Caco-2 (cell line): ENCODE results near the gene ARHGEF10L. TPM values are rescaled to one million over a fixed set of nuclear protein-coding genes. Genes with fewer than 3 reads are reported as not detected.

Experiments
- BruUV-seq: library from RNA; stranded (reverse); fragments of 400-500 nt; replicated peaks from 2 replicates; lab custom pipeline; 2021; lab: Mats Ljungman, UMichigan
- CTCF ChIA-PET: fragments of 300-600 bp; sonication (Branson Sonifier 250); formaldehyde crosslinking; loops from one replicate; lab custom pipeline; 2022; ENCODE audit warnings: antibody characterized with exemption; lab: Charles Lee
- POLR2A ChIA-PET: fragments of 300-600 bp; sonication (Branson Sonifier 250); formaldehyde crosslinking; loops from one replicate; lab custom pipeline; 2022; ENCODE audit warnings: antibody characterized with exemption; lab: Charles Lee
- DNase-seq, 2 experiments: peaks; one replicate each; pipeline versions ENCODE4 v3.0.0 to v3.0.0-alpha.2; 2020 to 2022
- H3K27me3 ChIP-seq: replicated peaks from 2 replicates; pipeline ENCODE4 v1.6.0; 2011; ENCODE audit warnings: low read length; ENCODE audit not compliant: control insufficient read depth, insufficient read depth
- H3K36me3 ChIP-seq: 2 replicates; pipeline ENCODE4 v1.5.1; 2011; ENCODE audit warnings: low read length; ENCODE audit not compliant: control insufficient read depth, insufficient read depth
- H3K4me1 ChIP-seq: fragments of 250-450 bp; sonication (Bioruptor Pico); 2 replicates; pipeline ENCODE4 v1.5.1; 2020; ENCODE audit warnings: mild to moderate bottlenecking
- H3K4me3 ChIP-seq: 2 replicates; pipeline ENCODE4 v1.5.1; 2011; ENCODE audit warnings: low read depth, mild to moderate bottlenecking, control low read depth, low read length
- H3K9me3 ChIP-seq: fragments of 250-450 bp; sonication (Bioruptor Pico); 2 replicates; pipeline ENCODE4 v1.5.1; 2020; ENCODE audit warnings: mild to moderate bottlenecking, moderate library complexity
- H3K27ac Mint-ChIP-seq: one replicate; pipeline ENCODE4 v1.8.0; 2022; ENCODE audit warnings: mixed read lengths; ENCODE audit not compliant: unreplicated experiment
- H3K27me3 Mint-ChIP-seq: one replicate; pipeline ENCODE4 v1.8.0; 2022; ENCODE audit warnings: mixed read lengths; ENCODE audit not compliant: insufficient read depth, unreplicated experiment
- H3K36me3 Mint-ChIP-seq: one replicate; pipeline ENCODE4 v1.8.0; 2022; ENCODE audit warnings: mild to moderate bottlenecking, mixed read lengths; ENCODE audit not compliant: insufficient read depth, unreplicated experiment
- H3K4me1 Mint-ChIP-seq: one replicate; pipeline ENCODE4 v1.8.0; 2022; ENCODE audit warnings: low read depth, mixed read lengths; ENCODE audit not compliant: unreplicated experiment
- H3K4me3 Mint-ChIP-seq: one replicate; pipeline ENCODE4 v1.8.0; 2022; ENCODE audit warnings: mild to moderate bottlenecking, moderate library complexity, mixed read lengths; ENCODE audit not compliant: unreplicated experiment
- H3K9me3 Mint-ChIP-seq: one replicate; pipeline ENCODE4 v1.8.0; 2022; ENCODE audit warnings: mixed read lengths; ENCODE audit not compliant: unreplicated experiment
- CTCF ChIP-seq, 2 experiments: fragments of 200-600 bp in 1 of 2; IDR thresholded peaks; 1 replicate in 1 of 2; 2 replicates in 1 of 2; pipeline versions ENCODE4 v1.5.1 to v1.8.0; 2011 to 2022; ENCODE audit warnings: antibody characterized with exemption in 1 of 2, control low read depth in 1 of 2, inconsistent platforms in 1 of 2, low read depth in 1 of 2, low read length in 1 of 2, mild to moderate bottlenecking in 1 of 2, moderate library complexity in 1 of 2; ENCODE audit not compliant: insufficient read depth in 1 of 2, severe bottlenecking in 1 of 2, unreplicated experiment in 1 of 2
- intact Hi-C: fragments of 100-400 bp; cut with micrococcal nuclease; formaldehyde crosslinking; loops from one replicate; pipeline ENCODE4 v1.10.0; 2022; ENCODE audit not compliant: unreplicated experiment
- total RNA-seq: library from RNA; stranded (reverse); gene quantifications from 2 replicates; pipeline ENCODE4 v1.2.3, GENCODE V29; 2022

Gene ARHGEF10L
- total RNA-seq, 1 experiment from 2014 or later = 31.3 TPM

GRCh38 chr1:17570228-17570627 is 30.7 kb downstream of the ARHGEF10L start:
- ChIA-PET CTCF (no interaction called here), POLR2A (no interaction called here)
- no peak overlapping the region for H3K4me3 Mint-ChIP-seq
- H3K9me3 Mint-ChIP-seq = no peaks in the 10 kb centered on the region
- no peaks in the 10 kb centered on the region for H3K36me3 Mint-ChIP-seq
- peak overlapping the region; percentile 66 for H3K27ac Mint-ChIP-seq
- H3K27me3 Mint-ChIP-seq = no peaks in the 10 kb centered on the region
- DNase-seq = no peak
- Histone ChIP-seq H3K27me3 (no peaks in the 10 kb centered on the region), H3K9me3 (no peaks in the 10 kb centered on the region), H3K4me1 (peaks cover 20% of the 10 kb centered on the region), H3K36me3 (no peaks in the 10 kb centered on the region; the same call in 1 of the 2 replicates), H3K4me3 (no peak overlapping the region)
- peaks cover 14% of the 10 kb centered on the region for H3K4me1 Mint-ChIP-seq
- intact Hi-C loops = no loop called here
- no TSS peak for BruUV-seq
- TF ChIP-seq CTCF (IDR thresholded peaks at IDR 0.05; ENCODE audit: insufficient read depth in 1 of 2, low read depth in 1 of 2, low read length in 1 of 2, severe bottlenecking in 1 of 2, unreplicated experiment in 1 of 2) = no peak

GRCh38 chr1:17572264-17572985 is 32.9 kb downstream of the ARHGEF10L start:
- ChIA-PET POLR2A (no interaction called here), CTCF (interaction anchor here (1.0 to 4.7 kb wide), 4 partner anchors 10 to 78 kb away, joined by 3 to 76 read pairs (median 4); no protein-coding TSS in a partner anchor)
- H3K27ac Mint-ChIP-seq = peak overlapping the region; percentile 62
- peak in 1 of 2 experiments; percentile 43 for DNase-seq
- peak; percentile 17 to 54 for TF ChIP-seq CTCF (IDR thresholded peaks at IDR 0.05; ENCODE audit: insufficient read depth in 1 of 2, low read depth in 1 of 2, low read length in 1 of 2, severe bottlenecking in 1 of 2, unreplicated experiment in 1 of 2)
- peaks cover 36% of the 10 kb centered on the region for H3K4me1 ChIP-seq
- H3K9me3 Mint-ChIP-seq = no peaks in the 10 kb centered on the region
- no peaks in the 10 kb centered on the region for H3K9me3 ChIP-seq
- H3K36me3 ChIP-seq = no peaks in the 10 kb centered on the region; the same call in 1 of the 2 replicates
- H3K4me1 Mint-ChIP-seq = peaks cover 21% of the 10 kb centered on the region
- intact Hi-C loops = no loop called here
- BruUV-seq = no TSS peak
- H3K36me3 Mint-ChIP-seq = no peaks in the 10 kb centered on the region
- no peak overlapping the region for H3K4me3 ChIP-seq
- H3K27me3 Mint-ChIP-seq = no peaks in the 10 kb centered on the region
- no peaks in the 10 kb centered on the region for H3K27me3 ChIP-seq
- no peak overlapping the region for H3K4me3 Mint-ChIP-seq

GRCh38 chr1:17573518-17574041 is 34.1 kb downstream of the ARHGEF10L start:
- Mint-ChIP-seq H3K27ac (no peak overlapping the region), H3K27me3 (no peaks in the 10 kb centered on the region), H3K9me3 (no peaks in the 10 kb centered on the region), H3K36me3 (no peaks in the 10 kb centered on the region), H3K4me1 (peaks cover 21% of the 10 kb centered on the region), H3K4me3 (no peak overlapping the region)
- Histone ChIP-seq H3K4me3 (no peak overlapping the region), H3K36me3 (no peaks in the 10 kb centered on the region; the same call in 1 of the 2 replicates), H3K27me3 (no peaks in the 10 kb centered on the region), H3K9me3 (no peaks in the 10 kb centered on the region), H3K4me1 (peaks cover 39% of the 10 kb centered on the region)
- ChIA-PET POLR2A (interaction anchor here (0.5 kb wide), 1 partner anchor 71 kb away, joined by 5 read pairs; no protein-coding TSS in a partner anchor), CTCF (interaction anchor here (0.5 to 4.7 kb wide), 9 partner anchors 9 to 129 kb away, joined by 3 to 76 read pairs (median 4); no protein-coding TSS in a partner anchor)
- intact Hi-C loops = loop anchor here (1.0 to 2.0 kb wide), 2 partner anchors 33 to 79 kb away; no protein-coding TSS in a partner anchor
- no peak for DNase-seq
- no peak for TF ChIP-seq CTCF (IDR thresholded peaks at IDR 0.05; ENCODE audit: insufficient read depth in 1 of 2, low read depth in 1 of 2, low read length in 1 of 2, severe bottlenecking in 1 of 2, unreplicated experiment in 1 of 2)
- BruUV-seq = no TSS peak
